NCI-H2196 (cell line): ENCODE results near the gene USP19.

ENCODE experiments used
- DNase-seq: peaks from one replicate; lab custom pipeline; 2025; ENCODE audit not compliant: unreplicated experiment; lab: John Stamatoyannopoulos, UW

Gene USP19

DNA sequence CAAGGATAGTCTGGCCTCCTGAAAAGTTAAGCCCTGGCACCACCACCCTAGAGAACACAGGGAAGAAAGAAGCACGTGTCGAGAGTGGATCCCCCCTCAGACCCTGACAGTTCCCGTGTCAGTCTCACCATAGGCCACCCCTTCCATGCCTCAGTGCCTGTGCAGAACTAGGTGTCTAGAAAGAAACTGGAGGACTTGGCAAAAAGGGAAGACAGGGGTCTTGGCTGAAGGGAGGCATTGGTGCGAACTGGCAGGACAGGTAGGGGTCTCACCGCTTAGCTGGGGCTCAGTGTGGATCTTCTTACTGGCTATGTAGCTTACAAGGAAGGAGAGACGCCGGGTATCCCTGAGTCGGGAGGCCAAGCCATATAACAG, 16.6 kb downstream of the USP19 start:
- DNase-seq, result no peak

DNA sequence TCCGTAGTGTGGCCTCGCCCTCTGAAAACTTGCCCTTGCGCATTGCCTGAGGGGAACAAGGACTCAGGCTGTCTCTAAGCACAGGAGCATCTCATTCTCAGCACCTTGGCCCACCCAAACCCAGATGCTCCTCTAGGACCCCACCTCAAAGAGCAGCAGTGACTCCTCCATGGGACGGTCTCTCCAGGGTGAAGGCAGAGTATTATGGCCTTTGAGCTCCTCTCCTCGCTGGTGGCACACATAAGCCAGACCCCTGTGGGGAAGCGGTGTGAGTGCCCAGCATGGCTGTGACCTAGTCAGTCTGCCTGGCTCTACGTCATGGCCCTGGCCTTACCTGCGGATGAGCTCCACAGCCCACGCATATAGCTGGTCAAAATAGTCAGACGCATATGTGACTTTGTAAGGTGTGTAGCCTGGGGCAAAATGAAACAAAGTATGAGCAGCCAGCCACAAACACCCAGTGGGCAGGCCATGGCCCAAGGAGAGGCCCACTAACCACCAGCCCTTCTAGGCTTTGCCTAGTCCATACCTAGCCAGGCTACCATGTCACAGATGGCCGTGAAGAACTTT, 20.5 kb downstream of the USP19 start:
- no peak for DNase-seq

- DNase-seq, result no peak
Observed at GRCh38 chr3:49098910-49099630, 21.6 kb downstream of the USP19 start.

DNA sequence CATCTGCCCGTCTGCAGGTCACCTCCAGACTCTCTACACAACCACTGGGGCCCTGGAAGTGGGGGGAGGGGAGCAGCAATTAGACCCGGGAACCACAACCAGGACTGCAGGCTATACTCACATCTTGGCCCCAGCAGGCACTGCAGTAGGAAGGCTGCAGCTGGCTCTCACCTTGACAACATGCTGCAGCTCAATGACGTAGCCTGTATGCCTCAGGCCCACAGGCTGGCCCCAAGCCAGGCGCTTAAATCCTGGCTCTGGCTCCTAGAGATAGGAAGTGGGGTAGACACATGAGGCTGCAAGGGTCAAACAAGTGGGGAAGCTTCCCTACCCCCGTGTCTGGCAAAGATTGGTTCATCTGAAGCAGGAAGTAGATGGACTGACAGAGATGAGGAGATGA, 22.2 kb downstream of the USP19 start:
- peak; percentile 83 for DNase-seq

GRCh38 chr3:49093853-49094767, 26.5 kb downstream of the USP19 start, which contains the start of gene QRICH1:
Gene QRICH1 (minus strand): TSS chr3:49094071. CDS start chr3:49077017, 17,054 bp downstream.
- DNase-seq, result peak; percentile 89

DNA sequence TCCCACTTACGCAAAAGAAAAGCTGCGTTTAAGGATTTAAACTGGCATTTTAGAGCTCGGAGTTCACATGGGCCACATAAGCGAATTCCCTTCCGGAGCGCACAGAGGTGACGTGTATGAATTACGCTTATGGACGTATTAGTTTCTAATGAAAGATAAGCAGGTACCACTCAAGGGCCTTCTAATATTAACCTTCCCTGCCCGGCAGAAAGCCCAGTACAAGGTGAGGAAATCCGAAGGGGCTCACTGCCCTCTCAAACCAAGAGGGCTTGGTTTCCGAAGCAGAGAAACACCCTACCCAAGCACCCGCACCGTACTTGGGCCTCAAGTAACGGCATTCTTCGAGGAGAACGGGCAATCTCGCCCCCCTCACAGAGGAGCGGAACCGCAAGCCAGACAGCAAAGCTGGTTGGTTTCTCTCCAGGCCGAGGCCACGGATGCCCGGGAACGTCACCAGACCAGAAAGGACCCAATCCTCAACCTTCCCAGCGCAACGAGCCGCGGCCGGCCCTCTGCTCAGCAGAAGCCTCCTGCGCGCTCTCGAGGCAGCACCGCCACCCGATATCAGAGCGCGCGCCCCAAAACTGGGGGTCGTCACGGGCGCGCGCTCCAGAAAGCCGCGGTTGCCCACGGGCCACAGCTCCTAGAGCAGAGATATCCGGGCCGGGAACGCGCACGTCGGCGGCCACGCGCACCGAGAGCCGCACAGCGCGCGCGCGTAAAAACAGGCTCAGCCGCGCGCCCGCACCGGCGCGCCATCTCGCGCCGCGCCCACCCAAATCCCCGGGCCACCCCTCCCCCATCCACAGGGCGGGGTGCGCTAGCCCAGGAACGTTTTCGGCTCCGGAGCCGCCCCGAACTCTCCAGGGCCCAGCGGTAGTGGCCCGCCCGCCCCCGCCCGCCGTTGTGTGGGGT, 27.4 kb downstream of the USP19 start:
- peak; percentile 49 for DNase-seq

DNA sequence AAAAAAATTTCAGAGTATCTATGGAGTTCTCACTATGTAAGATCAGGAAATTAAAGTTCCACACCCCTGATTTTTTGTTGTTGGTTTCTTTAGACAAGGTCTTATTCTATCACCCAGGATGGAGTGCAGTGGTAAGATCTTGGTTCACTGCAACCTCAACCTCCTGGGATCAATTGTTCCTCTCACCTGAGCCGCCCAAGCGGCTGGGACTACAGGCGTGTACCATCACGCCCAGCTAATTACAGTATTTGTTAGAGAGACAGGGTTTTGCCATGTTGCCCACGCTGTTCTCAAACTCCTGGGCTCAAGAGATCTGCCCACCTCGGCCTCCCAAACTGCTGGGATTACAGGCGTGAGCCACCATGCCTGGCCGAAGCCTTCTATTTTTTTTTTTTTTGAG, 39.2 kb downstream of the USP19 start:
- no peak for DNase-seq

DNA sequence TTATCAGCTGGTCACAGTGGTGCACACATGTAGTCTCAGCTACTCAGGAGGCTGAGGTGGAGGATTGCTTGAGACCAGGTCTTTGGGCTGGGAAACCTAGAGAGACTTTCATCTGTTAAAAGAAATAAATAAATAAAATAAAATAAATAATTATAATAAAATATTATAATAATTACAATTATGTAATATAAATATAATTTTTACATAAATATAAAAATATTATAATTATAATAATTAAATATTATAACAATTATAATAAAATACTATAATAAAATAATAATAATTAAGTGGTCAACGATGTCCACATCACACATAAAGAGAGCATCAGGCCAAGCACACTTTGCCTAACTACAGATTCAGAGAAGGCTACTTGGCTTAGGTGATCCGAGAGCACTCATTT, 41.4 kb downstream of the USP19 start:
- no peak for DNase-seq

DNA sequence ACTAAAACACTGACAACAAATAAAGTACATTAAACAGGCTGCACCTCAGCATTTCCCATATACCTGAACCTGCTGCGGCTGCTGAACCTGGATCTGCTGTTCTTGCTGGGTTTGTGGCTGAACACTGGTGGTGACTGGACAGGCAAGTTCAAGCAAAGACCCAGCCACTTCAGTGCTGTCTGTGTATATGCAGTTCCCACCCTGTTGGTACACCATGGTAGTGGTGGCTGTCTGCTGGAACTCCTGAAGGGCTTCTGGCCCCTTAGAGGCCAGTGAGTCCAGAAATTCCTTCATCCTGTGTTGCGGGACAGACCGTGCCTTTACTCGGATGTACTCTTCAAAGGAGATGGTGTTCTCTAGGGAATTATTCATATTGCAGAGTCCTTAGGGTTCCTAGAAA, 44.0 kb downstream of the USP19 start:
- no peak for DNase-seq

- DNase-seq, result no peak
Observed at GRCh38 chr3:49076116-49076515, 44.5 kb downstream of the USP19 start.
